PC-9 (cell line): ENCODE results near the gene TOE1.

Experiments used
- EZH2 ChIP-seq: fragments of 200-600 bp; sonication (generic); IDR thresholded peaks from 2 replicates; pipeline ENCODE4 v1.8.0; 2017; ENCODE audit warnings: antibody characterized with exemption, low read depth
- TF ChIP-seq, protein P1 (sequence below): fragments of 200-600 bp; sonication (generic); conservative IDR thresholded peaks from 2 replicates; pipeline ENCODE4 v1.6.1; 2017; ENCODE audit warnings: mixed run types, antibody characterized with exemption, mild to moderate bottlenecking, moderate library complexity

DNA sequence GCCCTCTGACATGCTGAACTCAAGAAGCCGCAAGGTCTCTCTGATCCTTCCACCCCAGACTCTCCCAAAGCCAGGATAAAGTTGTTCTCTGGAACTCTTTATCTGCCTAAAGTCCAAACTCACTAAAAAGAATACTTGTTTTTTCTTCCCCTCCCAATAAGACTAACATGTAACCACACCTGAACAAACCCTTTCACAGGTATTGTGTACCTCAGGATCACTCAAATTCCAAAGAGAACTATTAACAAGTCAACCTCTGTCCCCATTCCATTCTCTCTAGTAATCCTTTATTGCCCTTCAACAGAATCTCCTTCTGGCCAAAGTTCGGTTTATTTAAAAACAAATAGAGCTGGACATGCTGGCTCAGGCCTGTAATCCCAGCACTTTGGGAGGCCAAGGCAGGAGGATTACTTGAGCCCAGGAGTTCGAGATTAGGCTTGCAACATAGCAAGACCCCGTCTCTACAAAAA lies 4.1 kb upstream of the TOE1 start:
- TF ChIP-seq, protein P1, sequence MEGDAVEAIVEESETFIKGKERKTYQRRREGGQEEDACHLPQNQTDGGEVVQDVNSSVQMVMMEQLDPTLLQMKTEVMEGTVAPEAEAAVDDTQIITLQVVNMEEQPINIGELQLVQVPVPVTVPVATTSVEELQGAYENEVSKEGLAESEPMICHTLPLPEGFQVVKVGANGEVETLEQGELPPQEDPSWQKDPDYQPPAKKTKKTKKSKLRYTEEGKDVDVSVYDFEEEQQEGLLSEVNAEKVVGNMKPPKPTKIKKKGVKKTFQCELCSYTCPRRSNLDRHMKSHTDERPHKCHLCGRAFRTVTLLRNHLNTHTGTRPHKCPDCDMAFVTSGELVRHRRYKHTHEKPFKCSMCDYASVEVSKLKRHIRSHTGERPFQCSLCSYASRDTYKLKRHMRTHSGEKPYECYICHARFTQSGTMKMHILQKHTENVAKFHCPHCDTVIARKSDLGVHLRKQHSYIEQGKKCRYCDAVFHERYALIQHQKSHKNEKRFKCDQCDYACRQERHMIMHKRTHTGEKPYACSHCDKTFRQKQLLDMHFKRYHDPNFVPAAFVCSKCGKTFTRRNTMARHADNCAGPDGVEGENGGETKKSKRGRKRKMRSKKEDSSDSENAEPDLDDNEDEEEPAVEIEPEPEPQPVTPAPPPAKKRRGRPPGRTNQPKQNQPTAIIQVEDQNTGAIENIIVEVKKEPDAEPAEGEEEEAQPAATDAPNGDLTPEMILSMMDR, result no peak
- no peak for TF ChIP-seq EZH2
